ENCODE data around the gene PC. TPM values are rescaled to one million over a fixed set of nuclear protein-coding genes. Genes with fewer than 3 reads are reported as not detected.

The PC gene
- total and polyA plus RNA-seq, 2 donors (not counting 3 experiments of a cell fraction or from before 2014, with no cell fraction given): 5.5 to 17.5 TPM

GRCh38 chr11:66983275-66983924, 25.2 kb upstream of the PC start:
- Histone ChIP-seq H3K4me3 (replicated peaks in 1 of 3; ENCODE audit: insufficient read depth in 1 of 3, low read depth in 1 of 3, low read length in 3 of 3) (no peak overlapping the region), H3K9me1 (replicated peaks; ENCODE audit: control insufficient read depth, extremely low read depth, insufficient read depth, low read length) (no peaks in the 10 kb centered on the region), H3K36me3 (ENCODE audit: control insufficient read depth in 2 of 2, extremely low read depth in 1 of 2, insufficient read depth in 2 of 2, low read length in 2 of 2) (no peaks in the 10 kb centered on the region), H3K27ac (ENCODE audit: insufficient read depth, low read depth, low read length) (no peak overlapping the region), H3K4me1 (ENCODE audit: control insufficient read depth, extremely low read depth, insufficient read depth, low read length) (peaks cover 6% of the 10 kb centered on the region), H3K79me2 (ENCODE audit: control insufficient read depth, insufficient read depth, low read length) (no peaks in the 10 kb centered on the region), H3K4me2 (ENCODE audit: insufficient read depth, low read length) (no peak overlapping the region), H4K20me1 (replicated peaks; ENCODE audit: control insufficient read depth, extremely low read depth, insufficient read depth, low read length) (no peaks in the 10 kb centered on the region), H2AFZ (ENCODE audit: low read depth, low read length) (no peak overlapping the region), H3K27me3 (ENCODE audit: control insufficient read depth in 2 of 2, insufficient read depth in 2 of 2, low read length in 2 of 2) (no peaks in the 10 kb centered on the region), H3K9ac (replicated peaks; ENCODE audit: extremely low read depth, insufficient read depth, low read length) (no peak overlapping the region), H3K9me3 (replicated peaks; ENCODE audit: control insufficient read depth, insufficient read depth, low read length) (no peaks in the 10 kb centered on the region)
- intact Hi-C loops (cut with micrococcal nuclease) (loop anchor here (5.0 kb wide), 1 partner anchor 39 kb away; the partner anchor contains the start of gene SYT12), dilution Hi-C loops (cut with MboI; ENCODE audit: extremely low pct_ligation_motif_present, low sequenced_read_pairs) (no loop called here)
- CTCF ChIA-PET: interaction anchor here (1.1 kb wide), 1 partner anchor 8 kb away, joined by 3 read pairs; no protein-coding TSS in a partner anchor
- no TSS peak for BruUV-seq (replicated peaks)
- POLR2A ChIA-PET: no interaction called here
- DNase-seq (ENCODE audit: low read depth, low spot score): no peak
- FAIRE-seq: no peak
- TF ChIP-seq POLR2AphosphoS5 (IDR thresholded peaks at IDR 0.05; ENCODE audit: insufficient read depth, low read depth, low read length) (no peak), GATA2 (IDR thresholded peaks at IDR 0.05; ENCODE audit: insufficient read depth, insufficient read length, low read depth, low read length) (no peak), POLR2A (IDR thresholded peaks at IDR 0.05; ENCODE audit: low read depth, low read length) (no peak), CTCF (IDR thresholded peaks at IDR 0.05; ENCODE audit: extremely low read depth in 1 of 2, insufficient read depth in 1 of 2, low read depth in 1 of 2, low read length in 2 of 2) (no peak), FOS (IDR thresholded peaks at IDR 0.05; ENCODE audit: borderline replicate concordance, insufficient read depth, low read length) (no peak), MYC (IDR thresholded peaks at IDR 0.05; ENCODE audit: low read depth, low read length) (no peak), JUN (IDR thresholded peaks at IDR 0.05; ENCODE audit: borderline replicate concordance, insufficient read depth, insufficient read length, low read depth) (no peak), EZH2 (IDR thresholded peaks at IDR 0.05; ENCODE audit: borderline replicate concordance, low read depth, low read length, severe bottlenecking) (no peak)
- TF ChIP-seq, protein P1, sequence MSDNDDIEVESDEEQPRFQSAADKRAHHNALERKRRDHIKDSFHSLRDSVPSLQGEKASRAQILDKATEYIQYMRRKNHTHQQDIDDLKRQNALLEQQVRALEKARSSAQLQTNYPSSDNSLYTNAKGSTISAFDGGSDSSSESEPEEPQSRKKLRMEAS (IDR thresholded peaks at IDR 0.05; ENCODE audit: insufficient read depth, insufficient read length): no peak

Measured in endothelial cell of umbilical vein (primary cell).